ENCODE measurements around the gene NBPF11. TPM values are rescaled to one million over a fixed set of nuclear protein-coding genes. Genes with fewer than 3 reads are reported as not detected.
A peak's percentile ranks its signal among the peaks of the same experiment; 100 is the strongest.
"Not testable (repeated sequence)": the region's sequence is repeated elsewhere in the genome, so short reads cannot be mapped to it uniquely, and the experiment has no call there.

The NBPF11 gene
- total RNA-seq, 2 donors from 2014 or later: 21.1 to 24.7 TPM

- H3K36me3 Mint-ChIP-seq (ENCODE audit: low read depth); H3K36me3 ChIP-seq (ENCODE audit: control insufficient read depth, insufficient read depth, low read length); H3K4me1 Mint-ChIP-seq; DNase-seq; H3K4me1 ChIP-seq (ENCODE audit: control insufficient read depth, insufficient read depth, low read length); H3K27me3 ChIP-seq (ENCODE audit: control insufficient read depth, insufficient read depth, low read length, poor library complexity, severe bottlenecking); H3K4me3 ChIP-seq (ENCODE audit: low read length); H3K27ac Mint-ChIP-seq; H3K9me3 Mint-ChIP-seq; H3K4me3 Mint-ChIP-seq; H3K9me3 ChIP-seq (ENCODE audit: control insufficient read depth, low read length); H3K9ac ChIP-seq (ENCODE audit: extremely low read depth, low read length, poor library complexity, severe bottlenecking); H3K27me3 Mint-ChIP-seq (ENCODE audit: insufficient read depth); H3K27ac ChIP-seq (ENCODE audit: low read depth, low read length): not testable (repeated sequence)
- 50 to 89% methylated on average over 1 to 2 of the region's 2 CpGs for WGBS, 2 experiments (ENCODE audit: insufficient coverage in 1 of 2, insufficient read length in 1 of 2)
These were observed 23.3 kb upstream of the NBPF11 start for GRCh38 chr1:148175414-148175813.

DNA sequence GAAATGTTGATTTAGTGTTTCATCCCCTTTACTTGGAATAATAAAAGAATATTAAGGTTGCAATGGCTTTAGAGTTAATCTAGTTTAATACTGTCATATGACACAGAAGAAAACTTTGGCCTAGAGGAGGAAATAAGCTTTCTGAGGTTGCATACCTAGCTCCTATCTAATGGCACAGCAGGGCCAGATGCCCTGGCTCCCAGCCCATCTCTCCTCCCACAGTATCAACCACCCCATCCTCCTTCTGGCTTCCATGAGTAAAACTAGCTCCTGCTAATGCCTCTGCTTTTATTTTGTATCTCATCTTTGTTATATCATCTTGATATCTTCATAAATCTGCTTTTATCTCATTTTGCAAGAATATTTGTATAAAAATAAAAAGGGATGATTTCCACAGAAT is 19.9 kb upstream of the NBPF11 start:
- H3K9me3 ChIP-seq (ENCODE audit: control insufficient read depth, low read length); H3K4me1 ChIP-seq (ENCODE audit: control insufficient read depth, insufficient read depth, low read length); H3K27me3 ChIP-seq (ENCODE audit: control insufficient read depth, insufficient read depth, low read length, poor library complexity, severe bottlenecking); H3K4me1 Mint-ChIP-seq; H3K4me3 ChIP-seq (ENCODE audit: low read length); H3K4me3 Mint-ChIP-seq; H3K9me3 Mint-ChIP-seq; H3K27ac ChIP-seq (ENCODE audit: low read depth, low read length); H3K36me3 ChIP-seq (ENCODE audit: control insufficient read depth, insufficient read depth, low read length); H3K36me3 Mint-ChIP-seq (ENCODE audit: low read depth); H3K9ac ChIP-seq (ENCODE audit: extremely low read depth, low read length, poor library complexity, severe bottlenecking); H3K27me3 Mint-ChIP-seq (ENCODE audit: insufficient read depth); DNase-seq; H3K27ac Mint-ChIP-seq: not testable (repeated sequence)

- H3K27me3 ChIP-seq (ENCODE audit: control insufficient read depth, insufficient read depth, low read length, poor library complexity, severe bottlenecking): no peaks in the 10 kb centered on the region
- peak; percentile 34 for DNase-seq
- H3K36me3 ChIP-seq (ENCODE audit: control insufficient read depth, insufficient read depth, low read length): no peaks in the 10 kb centered on the region
- peak overlapping the region; percentile 1 for H3K27ac Mint-ChIP-seq
- H3K9me3 Mint-ChIP-seq: no peaks in the 10 kb centered on the region
- H3K27me3 Mint-ChIP-seq (ENCODE audit: insufficient read depth): no peaks in the 10 kb centered on the region
- no peak overlapping the region for H3K9ac ChIP-seq (ENCODE audit: extremely low read depth, low read length, poor library complexity, severe bottlenecking)
- no peak overlapping the region for H3K27ac ChIP-seq (ENCODE audit: low read depth, low read length)
- H3K4me3 ChIP-seq (ENCODE audit: low read length): peak overlapping the region; percentile 38
- TF ChIP-seq, protein P1, sequence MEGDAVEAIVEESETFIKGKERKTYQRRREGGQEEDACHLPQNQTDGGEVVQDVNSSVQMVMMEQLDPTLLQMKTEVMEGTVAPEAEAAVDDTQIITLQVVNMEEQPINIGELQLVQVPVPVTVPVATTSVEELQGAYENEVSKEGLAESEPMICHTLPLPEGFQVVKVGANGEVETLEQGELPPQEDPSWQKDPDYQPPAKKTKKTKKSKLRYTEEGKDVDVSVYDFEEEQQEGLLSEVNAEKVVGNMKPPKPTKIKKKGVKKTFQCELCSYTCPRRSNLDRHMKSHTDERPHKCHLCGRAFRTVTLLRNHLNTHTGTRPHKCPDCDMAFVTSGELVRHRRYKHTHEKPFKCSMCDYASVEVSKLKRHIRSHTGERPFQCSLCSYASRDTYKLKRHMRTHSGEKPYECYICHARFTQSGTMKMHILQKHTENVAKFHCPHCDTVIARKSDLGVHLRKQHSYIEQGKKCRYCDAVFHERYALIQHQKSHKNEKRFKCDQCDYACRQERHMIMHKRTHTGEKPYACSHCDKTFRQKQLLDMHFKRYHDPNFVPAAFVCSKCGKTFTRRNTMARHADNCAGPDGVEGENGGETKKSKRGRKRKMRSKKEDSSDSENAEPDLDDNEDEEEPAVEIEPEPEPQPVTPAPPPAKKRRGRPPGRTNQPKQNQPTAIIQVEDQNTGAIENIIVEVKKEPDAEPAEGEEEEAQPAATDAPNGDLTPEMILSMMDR (conservative IDR thresholded peaks at IDR 0.05): no peak
- H3K9me3 ChIP-seq (ENCODE audit: control insufficient read depth, low read length): no peaks in the 10 kb centered on the region
- 60 to 86% methylated on average over 1 to 4 of the region's 4 CpGs for WGBS, 2 experiments (ENCODE audit: insufficient coverage in 1 of 2, insufficient read length in 1 of 2)
- H3K4me1 Mint-ChIP-seq: peaks cover 22% of the 10 kb centered on the region
- no peak overlapping the region for H3K4me3 Mint-ChIP-seq
- H3K36me3 Mint-ChIP-seq (ENCODE audit: low read depth): no peaks in the 10 kb centered on the region
- no peaks in the 10 kb centered on the region for H3K4me1 ChIP-seq (ENCODE audit: control insufficient read depth, insufficient read depth, low read length)
These were observed 14.7 kb upstream of the NBPF11 start for GRCh38 chr1:148166558-148167492.

- Histone ChIP-seq H3K36me3 (ENCODE audit: control insufficient read depth, insufficient read depth, low read length) (no peaks in the 10 kb centered on the region), H3K9me3 (ENCODE audit: control insufficient read depth, low read length) (no peaks in the 10 kb centered on the region), H3K4me3 (ENCODE audit: low read length) (no peak overlapping the region), H3K9ac (ENCODE audit: extremely low read depth, low read length, poor library complexity, severe bottlenecking) (no peak overlapping the region), H3K4me1 (ENCODE audit: control insufficient read depth, insufficient read depth, low read length) (no peaks in the 10 kb centered on the region), H3K27ac (ENCODE audit: low read depth, low read length) (no peak overlapping the region), H3K27me3 (ENCODE audit: control insufficient read depth, insufficient read depth, low read length, poor library complexity, severe bottlenecking) (no peaks in the 10 kb centered on the region)
- 96 to 99% methylated on average over 17 to 25 of the region's 25 CpGs for WGBS, 2 experiments (ENCODE audit: insufficient coverage in 1 of 2, insufficient read length in 1 of 2)
- Mint-ChIP-seq H3K36me3 (ENCODE audit: low read depth) (peaks cover 7% of the 10 kb centered on the region), H3K4me3 (no peak overlapping the region), H3K4me1 (peaks cover 30% of the 10 kb centered on the region), H3K27ac (no peak overlapping the region), H3K27me3 (ENCODE audit: insufficient read depth) (peaks cover 3% of the 10 kb centered on the region), H3K9me3 (peaks cover 3% of the 10 kb centered on the region)
- DNase-seq: peak; percentile 41
- TF ChIP-seq, protein P1 (conservative IDR thresholded peaks at IDR 0.05): no peak
These were observed 10.3 kb upstream of the NBPF11 start for GRCh38 chr1:148162363-148162762.

Measured in endodermal cell (in vitro differentiated cells).